HG03139 (cell line): Measurements from ENCODE around the gene SEMA5A.

Source experiments
- ATAC-seq: cut with Tn5 transposase; IDR thresholded peaks from one replicate; pipeline ENCODE4 v1.9.1; 2021; ENCODE audit not compliant: unreplicated experiment

SEMA5A gene, protein sequence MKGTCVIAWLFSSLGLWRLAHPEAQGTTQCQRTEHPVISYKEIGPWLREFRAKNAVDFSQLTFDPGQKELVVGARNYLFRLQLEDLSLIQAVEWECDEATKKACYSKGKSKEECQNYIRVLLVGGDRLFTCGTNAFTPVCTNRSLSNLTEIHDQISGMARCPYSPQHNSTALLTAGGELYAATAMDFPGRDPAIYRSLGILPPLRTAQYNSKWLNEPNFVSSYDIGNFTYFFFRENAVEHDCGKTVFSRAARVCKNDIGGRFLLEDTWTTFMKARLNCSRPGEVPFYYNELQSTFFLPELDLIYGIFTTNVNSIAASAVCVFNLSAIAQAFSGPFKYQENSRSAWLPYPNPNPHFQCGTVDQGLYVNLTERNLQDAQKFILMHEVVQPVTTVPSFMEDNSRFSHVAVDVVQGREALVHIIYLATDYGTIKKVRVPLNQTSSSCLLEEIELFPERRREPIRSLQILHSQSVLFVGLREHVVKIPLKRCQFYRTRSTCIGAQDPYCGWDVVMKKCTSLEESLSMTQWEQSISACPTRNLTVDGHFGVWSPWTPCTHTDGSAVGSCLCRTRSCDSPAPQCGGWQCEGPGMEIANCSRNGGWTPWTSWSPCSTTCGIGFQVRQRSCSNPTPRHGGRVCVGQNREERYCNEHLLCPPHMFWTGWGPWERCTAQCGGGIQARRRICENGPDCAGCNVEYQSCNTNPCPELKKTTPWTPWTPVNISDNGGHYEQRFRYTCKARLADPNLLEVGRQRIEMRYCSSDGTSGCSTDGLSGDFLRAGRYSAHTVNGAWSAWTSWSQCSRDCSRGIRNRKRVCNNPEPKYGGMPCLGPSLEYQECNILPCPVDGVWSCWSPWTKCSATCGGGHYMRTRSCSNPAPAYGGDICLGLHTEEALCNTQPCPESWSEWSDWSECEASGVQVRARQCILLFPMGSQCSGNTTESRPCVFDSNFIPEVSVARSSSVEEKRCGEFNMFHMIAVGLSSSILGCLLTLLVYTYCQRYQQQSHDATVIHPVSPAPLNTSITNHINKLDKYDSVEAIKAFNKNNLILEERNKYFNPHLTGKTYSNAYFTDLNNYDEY

DNA sequence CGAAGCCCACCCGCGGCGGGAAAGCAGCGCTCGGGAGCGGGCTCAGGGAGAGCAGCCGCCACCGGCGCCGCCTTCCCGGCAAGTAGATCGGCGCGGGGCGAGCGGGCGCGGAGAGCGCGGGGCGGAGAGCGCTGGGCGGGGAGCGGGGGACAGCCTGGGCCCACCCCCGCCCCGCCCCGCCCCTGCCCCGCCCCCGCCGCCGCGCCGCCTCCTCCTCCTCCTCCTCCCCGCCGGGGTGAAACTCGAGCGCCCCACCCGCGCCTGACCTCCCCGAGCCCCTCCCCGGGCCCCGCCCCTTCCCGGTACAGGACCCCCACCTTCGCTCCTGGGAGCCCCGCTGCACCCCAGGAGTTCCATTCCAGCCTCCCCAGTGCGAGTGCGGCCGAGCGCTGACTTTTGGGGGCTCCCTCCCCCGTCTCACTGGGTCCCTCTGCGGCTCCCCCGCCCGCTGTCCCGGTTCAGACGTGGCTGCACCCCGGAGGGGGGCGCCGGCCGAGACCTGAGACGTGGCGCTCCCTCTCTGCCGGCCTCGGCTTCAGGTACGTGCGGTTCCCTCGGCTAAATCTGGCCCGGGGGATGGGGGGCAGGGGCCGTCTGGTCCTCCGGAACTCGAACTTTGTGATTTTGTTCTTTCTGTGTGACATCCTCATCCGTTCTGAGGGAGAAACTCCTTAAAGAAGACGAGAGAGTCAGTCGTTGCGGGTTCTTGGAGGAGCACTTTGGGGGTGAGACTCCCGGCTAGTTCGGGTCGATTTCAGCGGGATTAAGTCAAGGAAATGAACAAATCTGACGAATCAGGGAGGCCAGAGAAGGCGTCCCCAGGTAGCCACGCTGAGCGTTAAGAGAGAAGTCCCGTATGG, at the start of gene SEMA5A:
SEMA5A (minus strand) TSS at position 84 of the 860 bp plus-strand sequence. CDS start 166,129 bp downstream, outside the sequence.
- ATAC-seq = no peak

DNA sequence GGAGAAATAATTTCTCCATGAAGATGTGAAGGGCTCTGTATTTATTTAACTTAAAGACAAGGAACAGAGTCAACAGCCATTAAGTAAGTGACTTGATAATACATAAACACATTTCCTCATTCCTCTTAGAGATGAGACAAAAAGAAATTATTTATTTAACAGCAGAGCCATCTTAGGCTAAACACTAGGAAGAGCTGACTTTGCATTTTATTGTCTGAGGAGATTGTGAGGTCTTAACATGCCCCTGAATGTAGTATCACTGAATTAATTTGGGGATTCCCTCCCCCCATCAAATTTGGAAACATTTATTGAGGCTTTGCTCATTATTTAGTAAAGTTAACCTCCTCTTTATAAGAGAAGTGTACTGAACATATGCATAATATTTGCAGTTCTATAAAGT, 49.0 kb upstream of the SEMA5A start:
- no peak for ATAC-seq

DNA sequence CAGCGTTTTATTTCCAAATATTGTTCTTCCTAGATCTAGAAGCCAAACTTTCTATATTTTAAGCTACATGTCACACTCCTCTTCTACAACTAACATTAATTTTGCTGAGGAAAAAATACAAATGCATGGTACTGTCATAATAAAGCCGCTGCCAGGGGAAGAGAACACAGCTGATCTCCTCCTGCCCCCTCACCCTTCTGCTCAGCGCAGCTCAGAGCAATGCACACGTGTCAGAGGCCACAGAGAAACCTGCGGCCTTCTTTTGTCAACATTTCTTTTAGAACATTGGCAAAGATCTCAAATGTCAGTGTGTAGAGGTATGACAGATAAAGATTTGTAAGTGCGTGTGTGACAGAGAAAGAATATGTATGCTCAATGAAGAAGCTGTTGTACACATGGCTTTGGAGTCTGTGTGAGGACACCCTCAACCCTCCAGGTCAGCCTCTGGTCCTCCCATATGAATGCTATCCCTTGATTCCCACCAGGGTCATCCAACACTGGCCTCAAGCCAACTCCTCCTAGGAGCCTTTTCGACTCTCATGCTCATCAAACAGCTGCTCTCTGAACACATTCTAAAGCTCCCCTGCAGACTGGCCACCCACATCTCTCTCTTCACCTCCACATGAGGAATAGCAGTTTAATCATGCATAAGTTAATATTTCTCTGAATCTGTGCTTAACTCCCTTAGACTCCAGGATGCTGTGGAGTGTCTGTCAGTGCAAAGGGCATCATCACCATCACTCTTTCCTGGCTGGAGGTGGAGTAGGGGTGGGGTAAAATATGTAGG, 43.4 kb upstream of the SEMA5A start:
- no peak for ATAC-seq

DNA sequence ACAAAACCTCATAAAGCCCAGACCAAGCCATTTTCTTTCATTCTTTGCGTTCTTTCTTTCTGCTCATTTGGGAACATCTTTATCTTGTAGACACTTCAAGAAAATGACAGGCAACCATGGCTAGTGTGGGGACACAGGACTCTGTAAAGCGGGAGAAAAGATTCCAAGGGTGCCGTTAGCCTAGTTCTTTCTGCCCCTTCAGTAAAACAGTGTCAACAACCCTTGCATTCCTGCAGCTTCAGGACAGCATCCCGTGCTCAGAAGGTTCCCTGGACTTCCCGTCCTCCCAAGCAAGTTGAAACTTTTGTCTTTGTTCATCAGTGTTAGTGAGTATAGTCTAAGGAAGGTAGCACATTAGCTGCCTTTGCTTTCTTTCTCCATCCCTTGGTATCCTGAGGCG, 42.4 kb upstream of the SEMA5A start:
- ATAC-seq = no peak

DNA sequence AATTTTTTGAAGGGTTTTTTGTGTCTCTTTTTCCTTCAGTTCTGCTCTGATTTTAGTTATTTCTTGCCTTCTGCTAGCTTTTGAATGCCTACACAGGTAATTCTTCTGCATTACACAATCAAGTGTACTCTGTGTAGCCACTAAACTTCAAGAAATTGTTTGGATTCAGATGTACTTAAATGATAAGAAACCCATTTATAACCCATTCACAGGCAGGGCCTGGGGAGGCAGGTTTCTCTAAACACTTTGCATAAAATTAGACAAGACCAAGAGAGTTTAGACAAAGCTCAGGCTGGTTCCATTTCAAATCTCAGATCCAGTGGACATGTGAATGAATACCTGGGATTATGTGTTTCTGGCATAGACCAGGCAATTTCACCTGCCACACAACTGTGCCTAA, 41.3 kb upstream of the SEMA5A start:
- no peak for ATAC-seq

DNA sequence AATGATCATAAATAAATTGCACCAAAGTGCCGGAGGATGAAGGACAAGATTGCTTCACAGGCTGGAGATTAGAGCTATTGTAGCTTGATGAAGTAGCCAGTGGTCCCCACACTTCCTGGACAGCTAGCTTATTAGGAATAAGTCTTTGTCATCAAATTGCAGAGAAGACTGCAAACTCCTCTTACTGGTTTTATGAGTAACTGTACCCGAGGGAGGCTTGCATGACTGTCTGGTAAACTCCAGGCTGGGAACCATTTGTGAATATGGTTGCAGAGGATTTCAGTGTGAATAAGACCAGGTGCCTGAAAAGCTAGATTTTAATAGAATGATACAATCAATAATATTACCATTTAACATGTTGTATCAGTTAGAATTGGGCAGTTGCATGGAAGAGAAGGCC, 36.5 kb upstream of the SEMA5A start:
- no peak for ATAC-seq

DNA sequence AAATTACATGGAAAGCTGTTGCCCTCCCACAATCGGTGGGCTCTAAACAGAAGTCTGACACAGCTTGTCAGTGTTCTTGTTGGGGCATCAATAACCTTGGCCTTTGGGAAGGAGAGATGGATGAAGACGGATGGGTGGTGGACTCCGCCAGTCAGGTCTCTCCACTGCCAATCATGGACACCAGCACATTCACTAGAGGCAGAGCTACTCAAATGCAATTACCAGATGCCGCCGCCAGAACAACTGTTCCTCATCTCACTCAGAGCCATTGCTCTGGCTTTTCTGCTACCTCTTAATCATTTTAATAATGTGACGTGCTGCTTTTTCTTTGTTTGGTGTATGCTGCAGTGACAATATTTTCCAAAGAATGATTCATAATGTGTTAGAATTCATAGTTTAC, 27.9 kb upstream of the SEMA5A start:
- no peak for ATAC-seq

DNA sequence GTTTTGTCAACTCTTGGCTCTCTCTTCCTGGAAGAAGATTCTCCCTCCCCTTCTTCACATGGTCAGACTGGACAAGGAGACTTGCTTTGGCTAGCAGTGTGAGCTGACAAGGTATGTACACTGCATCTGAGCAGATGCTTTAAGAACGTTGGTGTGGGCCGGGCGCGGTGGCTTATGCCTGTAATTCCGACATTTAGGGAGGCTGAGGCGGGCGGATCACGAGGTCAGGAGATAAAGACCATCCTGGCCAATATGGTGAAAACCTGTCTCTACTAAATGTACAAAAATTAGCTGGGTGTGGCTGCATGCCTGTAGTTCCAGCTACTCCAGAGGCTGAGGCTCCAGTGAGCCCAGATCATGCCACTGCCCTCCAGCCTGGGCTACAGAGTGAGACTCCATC, 26.4 kb upstream of the SEMA5A start:
- ATAC-seq = no peak

DNA sequence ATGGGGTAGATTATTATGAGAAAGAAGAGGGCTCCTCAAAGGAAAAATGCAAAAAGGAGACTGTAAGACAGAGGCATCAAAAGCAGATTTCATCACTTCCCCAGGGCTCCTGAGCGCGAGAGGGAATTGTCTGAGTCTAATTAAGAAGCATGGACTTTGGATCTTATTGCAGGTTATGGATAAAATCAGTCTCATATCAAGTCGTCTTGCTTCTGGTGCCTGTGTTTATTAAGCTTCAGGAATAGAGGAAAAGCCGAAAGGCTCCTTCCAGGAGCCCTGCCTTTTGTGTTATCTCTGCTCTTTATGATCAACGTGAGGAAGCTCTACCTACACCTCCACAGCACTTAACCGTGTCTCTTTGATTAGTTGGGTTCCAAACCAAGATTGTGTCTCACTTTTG, 25.0 kb upstream of the SEMA5A start:
- no peak for ATAC-seq

DNA sequence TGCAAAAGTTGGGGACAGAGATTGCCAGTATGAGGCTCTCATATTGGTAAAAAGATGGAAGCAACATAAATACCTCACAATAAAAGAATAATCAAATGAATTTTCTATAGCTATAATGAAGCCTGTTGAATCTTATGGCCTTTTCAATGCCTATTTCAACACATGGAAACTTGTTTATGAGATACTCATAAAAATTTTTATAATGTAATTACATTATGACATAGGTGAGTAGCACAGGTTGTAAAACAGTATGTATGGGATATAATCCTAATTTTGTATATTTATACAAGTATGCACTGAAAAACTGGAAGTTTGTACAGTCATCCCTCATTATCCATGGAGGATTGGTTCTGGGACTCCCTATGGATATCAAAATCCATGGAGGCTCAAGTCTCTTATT, 21.2 kb upstream of the SEMA5A start:
- ATAC-seq = no peak

DNA sequence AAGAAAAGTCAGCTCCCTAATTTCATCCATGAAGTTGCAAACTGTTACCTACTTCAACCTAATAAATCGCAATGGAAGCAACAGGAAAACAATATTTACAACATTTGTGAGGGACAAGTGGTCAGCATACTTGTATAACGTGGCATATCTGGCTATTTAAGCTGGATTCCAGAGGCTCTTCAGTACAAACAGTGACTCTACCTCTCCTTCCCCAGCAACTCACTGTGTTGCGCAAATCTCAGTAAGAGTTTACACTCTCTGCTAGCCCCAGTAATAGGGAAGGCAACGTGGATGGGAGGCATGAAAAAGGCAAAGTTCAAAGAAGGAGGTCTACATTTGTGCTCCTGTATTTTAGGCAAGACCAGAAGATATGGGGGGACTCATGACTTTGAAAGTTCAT, 18.9 kb upstream of the SEMA5A start:
- no peak for ATAC-seq

DNA sequence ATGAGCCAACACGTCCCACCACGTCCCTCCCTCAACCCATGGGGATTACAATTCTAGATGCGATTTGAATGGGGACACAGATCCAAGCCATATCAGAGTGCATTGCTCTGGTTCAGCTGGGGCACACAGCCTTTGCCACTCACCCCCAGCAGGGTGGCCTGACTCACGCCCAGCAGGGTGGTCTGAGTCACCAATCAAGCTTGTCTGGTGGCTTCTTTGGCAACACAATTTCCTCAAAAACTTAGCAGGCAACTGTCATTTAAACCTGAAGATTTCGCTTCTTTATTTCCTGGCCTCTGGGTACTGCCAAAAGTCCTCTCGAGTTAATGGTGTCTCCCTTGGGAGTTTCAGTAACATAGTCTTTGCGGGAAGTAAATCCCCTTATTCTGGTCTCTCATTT, 16.3 kb upstream of the SEMA5A start:
- ATAC-seq = no peak

DNA sequence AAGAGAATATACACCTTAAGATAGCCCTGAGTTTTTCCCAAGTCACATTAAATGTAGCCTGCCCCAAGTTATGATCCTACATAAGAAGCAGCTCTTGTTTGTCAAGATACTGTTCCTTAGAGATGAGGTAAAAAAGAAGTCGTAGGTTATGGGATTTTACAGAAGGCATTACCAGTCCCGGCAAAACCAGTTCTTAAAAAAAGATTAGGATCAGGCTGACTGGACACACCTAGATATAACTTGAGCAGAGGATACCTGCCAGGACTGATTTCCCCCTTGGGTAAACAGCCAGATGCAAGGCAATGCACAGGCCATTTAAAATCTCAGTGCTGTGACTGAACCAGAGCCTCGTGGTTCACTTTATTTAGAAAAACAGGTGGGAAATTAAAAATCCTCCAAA, 14.1 kb upstream of the SEMA5A start:
- ATAC-seq = no peak

DNA sequence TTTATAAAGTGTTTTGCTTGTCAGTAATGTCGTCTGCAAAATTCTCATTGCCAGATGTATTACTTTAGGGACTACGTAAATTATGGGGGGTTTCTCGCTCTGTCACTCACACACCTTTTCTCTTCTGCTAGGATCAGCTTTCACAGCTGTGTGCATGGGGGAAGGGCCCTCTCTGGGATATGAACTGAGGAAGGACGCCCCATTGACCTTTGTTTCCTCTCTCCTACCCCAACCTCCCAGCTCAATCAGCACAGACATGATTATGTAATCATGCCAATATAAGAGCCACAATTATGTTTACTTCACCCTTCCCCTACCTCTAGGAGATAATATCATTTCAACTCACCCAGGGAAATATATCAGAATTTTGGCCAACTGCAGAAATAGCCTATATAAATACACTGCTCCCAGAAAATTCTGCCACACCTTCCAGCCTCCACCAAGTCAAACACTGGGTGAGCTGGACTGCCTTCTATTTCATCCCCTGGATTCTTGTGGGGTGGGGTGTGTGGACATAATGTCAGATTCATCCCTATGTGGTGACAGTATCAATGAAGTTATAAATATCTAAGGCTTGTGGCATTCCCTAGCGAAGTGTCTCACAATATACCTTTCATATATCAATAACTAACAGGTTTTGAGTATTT, 12.6 kb upstream of the SEMA5A start:
- ATAC-seq = no peak

DNA sequence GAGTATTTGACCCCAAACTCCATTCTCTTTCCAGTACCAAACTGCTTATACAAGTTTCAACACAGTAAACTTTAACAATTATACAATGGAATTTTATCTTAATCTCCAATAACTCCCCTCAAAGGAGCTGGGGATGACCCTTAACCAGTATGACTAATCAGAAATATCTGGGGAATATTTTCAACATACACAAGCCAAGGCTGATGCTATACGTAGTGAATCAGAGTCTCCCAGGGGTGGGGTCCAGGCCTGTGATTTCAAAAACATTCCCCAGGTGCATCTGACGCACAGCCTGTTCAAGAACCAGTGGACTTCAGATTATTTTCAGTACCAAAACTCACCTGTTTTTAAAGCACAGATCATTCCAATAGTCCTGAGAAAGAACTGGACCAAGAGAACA, 11.8 kb upstream of the SEMA5A start:
- ATAC-seq = no peak

DNA sequence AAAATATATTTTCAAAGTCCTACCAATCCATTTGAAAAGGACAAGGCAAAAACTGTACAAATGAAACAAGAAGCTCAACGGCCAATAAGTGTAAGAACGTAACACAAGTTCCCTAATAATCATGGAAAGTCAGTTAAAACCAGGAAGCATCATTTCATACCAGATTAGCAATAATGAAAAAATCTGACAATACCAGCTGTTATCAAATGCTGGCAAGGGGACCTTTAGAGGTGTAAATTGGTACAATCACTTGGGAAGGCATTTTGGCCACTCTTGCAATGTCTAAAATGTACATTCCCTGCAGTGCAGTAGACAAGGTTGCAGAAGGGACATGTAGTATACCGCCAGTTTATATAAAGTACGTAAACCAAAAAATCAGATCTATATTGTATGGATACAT, 10.1 kb upstream of the SEMA5A start:
- ATAC-seq = no peak

DNA sequence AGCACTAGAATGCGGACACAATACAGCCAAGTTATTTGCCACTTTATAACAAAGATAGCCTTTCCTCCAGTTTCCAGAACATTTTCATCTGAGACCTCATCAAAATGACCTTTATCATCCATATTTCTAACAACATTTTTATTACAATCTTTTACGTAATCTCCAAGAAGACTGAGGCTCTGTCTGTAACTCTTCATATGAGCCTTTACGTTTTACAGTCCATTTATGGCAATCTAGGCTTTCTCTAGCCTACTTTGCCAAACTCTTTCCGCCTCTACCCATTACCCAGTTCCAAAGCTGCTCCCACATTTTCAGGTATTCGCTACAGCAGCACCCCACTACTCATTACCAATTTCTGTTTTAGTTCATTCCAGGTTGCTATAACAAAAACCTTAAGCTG, 8.2 kb upstream of the SEMA5A start:
- no peak for ATAC-seq

DNA sequence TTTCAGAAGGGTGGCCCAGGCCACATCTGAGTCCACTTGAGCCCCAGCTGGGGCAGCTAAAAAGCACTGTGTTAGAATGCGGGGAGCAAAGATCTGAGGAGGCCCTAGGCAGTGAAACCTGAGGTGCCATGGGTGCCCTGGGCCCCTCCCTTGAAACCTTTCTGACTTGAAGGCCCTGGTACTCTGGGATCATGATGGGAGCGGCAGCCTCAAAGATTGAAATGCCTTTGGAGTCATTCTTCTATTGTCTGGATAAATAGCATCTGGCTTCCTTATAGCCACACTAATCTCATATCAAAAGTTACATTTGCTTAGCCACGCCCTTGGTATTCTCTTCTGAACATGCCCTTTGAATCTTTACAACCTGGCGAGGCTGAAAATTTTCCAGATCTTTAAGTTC, 7.7 kb upstream of the SEMA5A start:
- ATAC-seq = no peak
